ENCODE data around the gene BATF3.

Gene BATF3

DNA sequence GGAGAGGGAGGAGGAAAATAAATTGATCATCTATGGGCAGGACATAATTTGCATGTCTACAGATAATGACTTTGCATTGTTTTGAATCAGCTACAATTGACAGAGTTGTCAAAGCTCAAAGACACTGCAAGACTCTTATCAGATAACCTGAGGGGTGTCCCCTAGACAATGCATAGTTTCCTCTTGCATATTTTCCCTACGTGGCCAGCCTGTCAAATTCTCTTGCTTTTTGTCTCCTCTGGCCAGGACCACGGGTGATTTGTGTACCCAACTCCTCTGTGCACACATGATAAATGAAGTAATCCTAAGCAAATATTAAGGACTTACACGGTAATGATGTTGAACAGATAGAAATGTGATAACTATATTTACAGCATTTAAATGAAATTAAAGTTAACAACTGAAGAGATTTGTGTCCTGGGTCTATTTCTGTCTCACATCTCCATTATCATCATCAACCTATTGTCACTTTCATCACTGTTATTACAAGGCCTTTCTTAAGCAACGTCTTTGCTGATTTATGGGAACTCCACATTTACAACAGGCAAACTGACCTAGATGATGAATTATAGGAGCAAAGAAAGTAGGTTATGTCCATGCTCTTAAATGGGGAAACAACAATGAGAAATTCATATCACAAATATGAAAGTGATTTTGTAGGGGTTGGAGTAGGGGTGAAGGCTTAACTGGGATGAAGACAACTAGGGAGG lies 18.8 kb downstream of the BATF3 start:
- Histone ChIP-seq H3K9ac (ENCODE audit: low read length) (no peak overlapping the region), H3K4me2 (ENCODE audit: low read length) (no peak overlapping the region), H3K79me2 (ENCODE audit: insufficient read depth, low read length) (no peaks in the 10 kb centered on the region), H3K4me1 (ENCODE audit: insufficient read depth, low read length, severe bottlenecking) (peaks cover 12% of the 10 kb centered on the region), H3K4me3 (ENCODE audit: low read depth, low read length, poor library complexity, severe bottlenecking) (no peak overlapping the region), H3K27ac (ENCODE audit: low read depth, low read length, poor library complexity, severe bottlenecking) (no peak overlapping the region), H3K9me2 (ENCODE audit: low read depth, low read length) (no peaks in the 10 kb centered on the region), H3F3A (ENCODE audit: insufficient read depth, low read length) (no peaks in the 10 kb centered on the region), H3K27me3 (ENCODE audit: insufficient read depth, low read length) (no peaks in the 10 kb centered on the region), H2AFZ (ENCODE audit: low read length) (no peak overlapping the region), H4K20me1 (ENCODE audit: insufficient read depth, low read length) (no peaks in the 10 kb centered on the region), H3K36me3 (ENCODE audit: insufficient read depth, low read length) (no peaks in the 10 kb centered on the region), H3K9me3 (ENCODE audit: low read length) (no peaks in the 10 kb centered on the region)
- no peak for TF ChIP-seq EZH2 (IDR thresholded peaks at IDR 0.05; ENCODE audit: borderline replicate concordance, low read length)
- TF ChIP-seq, protein P1, sequence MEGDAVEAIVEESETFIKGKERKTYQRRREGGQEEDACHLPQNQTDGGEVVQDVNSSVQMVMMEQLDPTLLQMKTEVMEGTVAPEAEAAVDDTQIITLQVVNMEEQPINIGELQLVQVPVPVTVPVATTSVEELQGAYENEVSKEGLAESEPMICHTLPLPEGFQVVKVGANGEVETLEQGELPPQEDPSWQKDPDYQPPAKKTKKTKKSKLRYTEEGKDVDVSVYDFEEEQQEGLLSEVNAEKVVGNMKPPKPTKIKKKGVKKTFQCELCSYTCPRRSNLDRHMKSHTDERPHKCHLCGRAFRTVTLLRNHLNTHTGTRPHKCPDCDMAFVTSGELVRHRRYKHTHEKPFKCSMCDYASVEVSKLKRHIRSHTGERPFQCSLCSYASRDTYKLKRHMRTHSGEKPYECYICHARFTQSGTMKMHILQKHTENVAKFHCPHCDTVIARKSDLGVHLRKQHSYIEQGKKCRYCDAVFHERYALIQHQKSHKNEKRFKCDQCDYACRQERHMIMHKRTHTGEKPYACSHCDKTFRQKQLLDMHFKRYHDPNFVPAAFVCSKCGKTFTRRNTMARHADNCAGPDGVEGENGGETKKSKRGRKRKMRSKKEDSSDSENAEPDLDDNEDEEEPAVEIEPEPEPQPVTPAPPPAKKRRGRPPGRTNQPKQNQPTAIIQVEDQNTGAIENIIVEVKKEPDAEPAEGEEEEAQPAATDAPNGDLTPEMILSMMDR (IDR thresholded peaks at IDR 0.05; ENCODE audit: low read length) = no peak

DNA sequence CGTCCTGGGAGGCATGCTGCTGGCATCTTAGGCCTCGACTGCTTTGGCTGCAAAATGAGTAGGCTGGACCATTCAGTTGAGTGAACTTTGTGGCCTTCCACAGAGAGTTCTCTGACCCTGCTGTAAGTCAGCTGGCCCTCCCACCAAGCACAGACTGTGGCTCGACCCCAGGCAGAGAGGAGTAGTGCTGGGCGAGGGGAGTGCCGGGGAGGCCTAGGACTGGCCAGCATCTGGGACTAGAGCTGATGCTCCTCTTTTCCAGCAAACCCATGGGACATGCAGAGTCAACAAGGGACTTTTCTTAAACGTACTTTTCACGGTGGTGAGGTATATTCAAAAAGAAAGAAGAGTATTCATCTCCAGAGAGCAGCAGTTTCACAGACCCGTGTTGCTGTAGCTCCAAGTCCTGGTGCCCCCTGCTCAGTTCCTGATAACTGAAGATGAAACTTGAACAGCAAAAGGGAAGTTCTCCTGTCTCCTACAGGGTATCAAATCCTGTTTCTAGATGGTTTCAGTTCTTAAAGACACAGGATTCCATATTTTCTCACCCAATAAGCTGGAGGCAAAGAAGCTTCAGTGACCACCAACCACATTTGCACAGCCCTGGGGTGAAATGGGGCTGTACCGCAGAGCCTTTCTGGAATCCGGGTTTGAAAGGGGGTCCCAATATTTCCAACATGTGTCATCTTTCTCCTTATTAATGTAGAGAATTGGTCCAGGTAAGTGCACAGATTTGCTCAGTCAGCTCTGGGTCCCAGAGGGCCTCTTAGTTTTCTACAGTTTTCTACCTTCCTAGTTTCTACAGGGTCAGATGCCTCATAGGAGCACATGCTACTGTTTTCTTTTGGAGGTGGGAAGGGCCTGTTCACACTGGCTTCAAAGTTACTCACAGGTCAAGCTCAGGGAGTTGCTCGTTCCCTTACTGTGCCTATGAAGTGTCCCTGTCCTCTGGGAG lies 20.9 kb downstream of the BATF3 start:
- Histone ChIP-seq H3K9me2 (ENCODE audit: low read depth, low read length) (no peaks in the 10 kb centered on the region), H3K4me1 (ENCODE audit: insufficient read depth, low read length, severe bottlenecking) (peaks cover 9% of the 10 kb centered on the region), H3K36me3 (ENCODE audit: insufficient read depth, low read length) (no peaks in the 10 kb centered on the region), H3K9me3 (ENCODE audit: low read length) (no peaks in the 10 kb centered on the region), H3K4me3 (ENCODE audit: low read depth, low read length, poor library complexity, severe bottlenecking) (no peak overlapping the region), H3F3A (ENCODE audit: insufficient read depth, low read length) (no peaks in the 10 kb centered on the region), H3K27me3 (ENCODE audit: insufficient read depth, low read length) (no peaks in the 10 kb centered on the region), H3K9ac (ENCODE audit: low read length) (no peak overlapping the region), H4K20me1 (ENCODE audit: insufficient read depth, low read length) (no peaks in the 10 kb centered on the region), H3K27ac (ENCODE audit: low read depth, low read length, poor library complexity, severe bottlenecking) (no peak overlapping the region), H2AFZ (ENCODE audit: low read length) (no peak overlapping the region), H3K79me2 (ENCODE audit: insufficient read depth, low read length) (no peaks in the 10 kb centered on the region), H3K4me2 (ENCODE audit: low read length) (no peak overlapping the region)
- TF ChIP-seq, protein P1 (IDR thresholded peaks at IDR 0.05; ENCODE audit: low read length) = no peak
- no peak for TF ChIP-seq EZH2 (IDR thresholded peaks at IDR 0.05; ENCODE audit: borderline replicate concordance, low read length)

DNA sequence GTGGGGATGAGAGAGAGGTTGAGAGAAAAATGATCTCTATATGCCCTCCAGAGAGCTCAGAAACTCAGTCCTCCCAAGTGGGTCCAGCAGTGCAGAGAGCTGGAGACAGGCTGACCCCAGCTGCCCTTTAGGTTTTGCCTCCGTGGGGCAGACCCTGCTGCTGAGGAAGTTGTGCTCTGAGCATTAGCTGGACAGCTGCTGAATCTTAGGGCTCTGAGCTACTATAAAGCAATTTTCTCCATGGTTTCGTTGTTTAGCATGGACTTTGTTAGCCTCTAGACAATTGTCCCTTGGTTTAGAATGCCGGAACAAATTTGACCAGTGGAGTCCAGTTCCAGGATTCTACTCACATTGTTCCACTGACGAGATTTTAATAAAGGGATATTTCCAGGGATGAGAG lies 22.1 kb downstream of the BATF3 start:
- no peaks in the 10 kb centered on the region for H4K20me1 ChIP-seq (ENCODE audit: insufficient read depth, low read length)
- no peaks in the 10 kb centered on the region for H3K9me3 ChIP-seq (ENCODE audit: low read length)
- no peaks in the 10 kb centered on the region for H3K27me3 ChIP-seq (ENCODE audit: insufficient read depth, low read length)
- H3K4me1 ChIP-seq (ENCODE audit: insufficient read depth, low read length, severe bottlenecking) = no peaks in the 10 kb centered on the region
- no peak overlapping the region for H3K4me3 ChIP-seq (ENCODE audit: low read depth, low read length, poor library complexity, severe bottlenecking)
- H3K27ac ChIP-seq (ENCODE audit: low read depth, low read length, poor library complexity, severe bottlenecking) = no peak overlapping the region
- H2AFZ ChIP-seq (ENCODE audit: low read length) = no peak overlapping the region
- no peak for TF ChIP-seq EZH2 (IDR thresholded peaks at IDR 0.05; ENCODE audit: borderline replicate concordance, low read length)
- TF ChIP-seq, protein P1 (IDR thresholded peaks at IDR 0.05; ENCODE audit: low read length) = no peak
- no peaks in the 10 kb centered on the region for H3F3A ChIP-seq (ENCODE audit: insufficient read depth, low read length)
- H3K79me2 ChIP-seq (ENCODE audit: insufficient read depth, low read length) = no peaks in the 10 kb centered on the region
- H3K9me2 ChIP-seq (ENCODE audit: low read depth, low read length) = no peaks in the 10 kb centered on the region
- no peak overlapping the region for H3K4me2 ChIP-seq (ENCODE audit: low read length)
- H3K36me3 ChIP-seq (ENCODE audit: insufficient read depth, low read length) = no peaks in the 10 kb centered on the region
- no peak overlapping the region for H3K9ac ChIP-seq (ENCODE audit: low read length)
